Upper lobe of left lung (tissue), 6 donors: ENCODE results near the gene DTL. TPM values are rescaled to one million over a fixed set of nuclear protein-coding genes. Genes with fewer than 3 reads are reported as not detected.

ENCODE experiments used
- ATAC-seq, 2 donors: fragments of 200-7000 bp; cut with Tn5 transposase; one replicate each; pipeline ENCODE4 v1.9.1; 2022; ENCODE audit warnings: mild to moderate bottlenecking in 2 of 2, moderate library complexity in 2 of 2; ENCODE audit not compliant: low FRiP score in 2 of 2
- DNase-seq, 2 donors: peaks; one replicate each; pipeline ENCODE4 v3.0.0-alpha.2; 2019 to 2020
- H3K27ac ChIP-seq, 4 donors: fragments of 200-600 bp; sonication (generic); one replicate each; pipeline ENCODE4 v1.5.1; 2016 to 2019
- H3K27me3 ChIP-seq, 4 donors: fragments of 200-600 bp; sonication (generic); one replicate each; pipeline ENCODE4 v1.5.1; 2017 to 2019
- H3K36me3 ChIP-seq, 4 donors: fragments of 200-600 bp; sonication (generic); one replicate each; pipeline ENCODE4 v1.5.1; 2016 to 2019
- H3K4me1 ChIP-seq, 4 donors: fragments of 200-600 bp; sonication (generic); one replicate each; pipeline ENCODE4 v1.5.1; 2018 to 2019
- H3K4me3 ChIP-seq, 4 donors: fragments of 200-600 bp; sonication (generic); one replicate each; pipeline ENCODE4 v1.5.1; 2017 to 2019; ENCODE audit warnings: mild to moderate bottlenecking in 2 of 4, moderate library complexity in 1 of 4
- H3K9me3 ChIP-seq, 4 donors: fragments of 200-600 bp; sonication (generic); one replicate each; pipeline ENCODE4 v1.5.1; 2018 to 2019
- CTCF ChIP-seq, 6 experiments: fragments of 450-650 bp in 4 of 6; fragments of 200-600 bp in 2 of 6; sonication (generic) in 2 of 6; IDR thresholded peaks; one replicate each; pipeline ENCODE4 v1.5.1; 2016 to 2019; ENCODE audit warnings: antibody characterized with exemption in 6 of 6
- EP300 ChIP-seq, 4 donors: sonication (generic); formaldehyde crosslinking; IDR thresholded peaks; one replicate each; pipeline ENCODE4 v1.5.1; 2017; ENCODE audit warnings: antibody characterized with exemption in 4 of 4, control low read depth in 2 of 4
- POLR2A ChIP-seq, 4 donors: fragments of 450-650 bp; IDR thresholded peaks; one replicate each; pipeline ENCODE4 v1.5.1; 2016 to 2017; ENCODE audit warnings: antibody characterized with exemption in 4 of 4, mild to moderate bottlenecking in 2 of 4
- POLR2AphosphoS5 ChIP-seq, 2 donors: sonication (generic); formaldehyde crosslinking; IDR thresholded peaks; one replicate each; pipeline ENCODE4 v1.5.1; 2017; ENCODE audit warnings: antibody characterized with exemption in 2 of 2
- WGBS, 2 donors: methylation state at CpG; one replicate each; pipeline ENCODE4 v1.1.5; 2017 to 2018; 5-methylcytosine and 5-hydroxymethylcytosine counted together
- total RNA-seq, 6 donors: library from RNA; depleted of rRNA in 4 of 6; stranded (reverse); fragments of >200 nt in 4 of 6; gene quantifications; one replicate each; pipeline versions ENCODE4 v1.1.0 to v1.2.1, GENCODE V29; 2016 to 2021
- donor health status: DM: no; HTN: no; CAD: no; lungs with moderate emphysema.
- donor health status: DM: no; HTN: yes; CAD: no; lungs with severe emphysema.

Gene DTL
- total RNA-seq, 6 donors from 2014 or later: 0.92 to 5.9 (median 2.2) TPM

GRCh38 chr1:212108187-212108586 is 72.6 kb downstream of the DTL start:
- no peak for TF ChIP-seq POLR2AphosphoS5 (IDR thresholded peaks at IDR 0.05)
- TF ChIP-seq CTCF (IDR thresholded peaks at IDR 0.05): no peak
- no peak for TF ChIP-seq EP300 (IDR thresholded peaks at IDR 0.05)
- no peak for TF ChIP-seq POLR2A (IDR thresholded peaks at IDR 0.05)
- WGBS, 2 donors: 72 to 82% methylated on average over 1 of the region's 1 CpG
- H3K27me3 ChIP-seq: no peaks in the 10 kb centered on the region
- H3K27ac ChIP-seq: peak overlapping the region in 3 of 4 donors; percentile 37 to 67 (median 41)
- ATAC-seq (no peak), DNase-seq (no peak)
- no peaks in the 10 kb centered on the region for H3K9me3 ChIP-seq
- no peaks in the 10 kb centered on the region for H3K36me3 ChIP-seq
- H3K4me1 ChIP-seq: peaks cover 0 to 34% (median 27%) of the 10 kb centered on the region in 4 donors
- no peak overlapping the region for H3K4me3 ChIP-seq

- ATAC-seq (no peak), DNase-seq (no peak)
- H3K27ac ChIP-seq: peak overlapping the region in 3 of 4 donors; percentile 18 to 67 (median 41)
- no peak for TF ChIP-seq POLR2A (IDR thresholded peaks at IDR 0.05)
- TF ChIP-seq EP300 (IDR thresholded peaks at IDR 0.05): no peak
- no peak for TF ChIP-seq CTCF (IDR thresholded peaks at IDR 0.05)
- no peak for TF ChIP-seq POLR2AphosphoS5 (IDR thresholded peaks at IDR 0.05)
- WGBS, 2 donors: 59 to 70% methylated on average over 2 of the region's 2 CpGs
- H3K4me3 ChIP-seq: no peak overlapping the region
- peaks cover 0 to 34% (median 27%) of the 10 kb centered on the region in 4 donors for H3K4me1 ChIP-seq
- no peaks in the 10 kb centered on the region for H3K36me3 ChIP-seq
- H3K9me3 ChIP-seq: no peaks in the 10 kb centered on the region
- H3K27me3 ChIP-seq: no peaks in the 10 kb centered on the region
Measured at GRCh38 chr1:212108981-212109380, 73.4 kb downstream of the DTL start.

- Histone ChIP-seq H3K4me1 (peaks cover 0 to 34% (median 26%) of the 10 kb centered on the region in 4 donors), H3K36me3 (no peaks in the 10 kb centered on the region), H3K9me3 (no peaks in the 10 kb centered on the region), H3K27ac (peak overlapping the region in 3 of 4 donors; percentile 18 to 67 (median 41)), H3K27me3 (no peaks in the 10 kb centered on the region), H3K4me3 (no peak overlapping the region)
- ATAC-seq: no peak
- 36 to 53% methylated on average over 6 of the region's 6 CpGs for WGBS, 2 donors
- TF ChIP-seq POLR2AphosphoS5 (IDR thresholded peaks at IDR 0.05) (no peak), POLR2A (IDR thresholded peaks at IDR 0.05) (no peak), CTCF (IDR thresholded peaks at IDR 0.05) (no peak), EP300 (IDR thresholded peaks at IDR 0.05) (no peak)
- DNase-seq: no peak
Measured at GRCh38 chr1:212109728-212110127, 74.2 kb downstream of the DTL start.

- ATAC-seq: peak in 1 of 2 donors; percentile 45
- peak overlapping the region in 1 of 4 donors; percentile 14 for H3K27ac ChIP-seq
- H3K27me3 ChIP-seq: no peaks in the 10 kb centered on the region
- no peak overlapping the region for H3K4me3 ChIP-seq
- TF ChIP-seq EP300 (IDR thresholded peaks at IDR 0.05) (no peak), CTCF (IDR thresholded peaks at IDR 0.05) (no peak), POLR2AphosphoS5 (IDR thresholded peaks at IDR 0.05) (no peak)
- DNase-seq: no peak
- H3K4me1 ChIP-seq: peaks cover 0 to 31% (median 24%) of the 10 kb centered on the region in 4 donors
- 3 to 21% methylated on average over 2 of the region's 2 CpGs for WGBS, 2 donors
- no peaks in the 10 kb centered on the region for H3K36me3 ChIP-seq
- H3K9me3 ChIP-seq: no peaks in the 10 kb centered on the region
Measured at GRCh38 chr1:212110617-212111016, 75.1 kb downstream of the DTL start.

- Histone ChIP-seq H3K9me3 (no peaks in the 10 kb centered on the region), H3K36me3 (no peaks in the 10 kb centered on the region), H3K4me1 (peaks cover 0 to 28% (median 21%) of the 10 kb centered on the region in 4 donors), H3K4me3 (no peak overlapping the region), H3K27ac (no peak overlapping the region), H3K27me3 (no peaks in the 10 kb centered on the region)
- TF ChIP-seq EP300 (IDR thresholded peaks at IDR 0.05): no peak
- DNase-seq: no peak
- ATAC-seq: no peak
- 90 to 100% methylated on average over 1 of the region's 1 CpG for WGBS, 2 donors
Measured at GRCh38 chr1:212111536-212111935, 76.0 kb downstream of the DTL start.
